OCI-LY7 (cell line): ENCODE results near the gene RIPK4. TPM values are rescaled to one million over a fixed set of nuclear protein-coding genes. Genes with fewer than 3 reads are reported as not detected.

ENCODE experiments used
- BruUV-seq: library from RNA; stranded (reverse); fragments of 400-500 nt; replicated peaks from 2 replicates; lab custom pipeline; 2021; lab: Mats Ljungman, UMichigan
- CTCF ChIA-PET: fragments of 300-600 bp; sonication (Branson Sonifier 250); formaldehyde crosslinking; loops from one replicate; lab custom pipeline; 2022; ENCODE audit warnings: antibody characterized with exemption; ENCODE audit not compliant: unreplicated experiment; lab: Charles Lee
- POLR2A ChIA-PET: fragments of 300-600 bp; sonication (Branson Sonifier 250); formaldehyde crosslinking; loops from one replicate; lab custom pipeline; 2022; ENCODE audit warnings: antibody characterized with exemption; lab: Charles Lee
- DNase-seq: peaks from one replicate; pipeline ENCODE4 v3.0.0-alpha.2; 2015; ENCODE audit warnings: low spot score
- H2AFZ ChIP-seq: fragments of 200-600 bp; sonication (generic), shearing (Covaris generic); 2 replicates; pipeline ENCODE4 v1.6.1; 2014; ENCODE audit warnings: mild to moderate bottlenecking, antibody characterized with exemption, low read length, moderate library complexity
- H3K27ac ChIP-seq: fragments of 200-600 bp; sonication (generic); 2 replicates; pipeline ENCODE4 v1.5.1; 2014; ENCODE audit warnings: mixed run types, low read depth, mild to moderate bottlenecking, moderate library complexity, low read length, inconsistent platforms; ENCODE audit not compliant: poor library complexity, severe bottlenecking
- H3K36me3 ChIP-seq: fragments of 200-600 bp; sonication (generic); 2 replicates; pipeline ENCODE4 v1.6.1; 2014; ENCODE audit warnings: mild to moderate bottlenecking, antibody characterized with exemption, low read length, moderate library complexity, mixed read lengths; ENCODE audit not compliant: insufficient read depth
- H3K4me1 ChIP-seq: fragments of 200-600 bp; sonication (generic); 2 replicates; pipeline ENCODE4 v1.5.1; 2014; ENCODE audit warnings: mild to moderate bottlenecking, low read length; ENCODE audit not compliant: insufficient read depth, poor library complexity, severe bottlenecking
- H3K4me2 ChIP-seq: fragments of 200-600 bp; sonication (generic); 2 replicates; pipeline ENCODE4 v1.6.1; 2014; ENCODE audit warnings: mild to moderate bottlenecking, low read length
- H3K4me3 ChIP-seq: fragments of 200-600 bp; sonication (generic); 2 replicates; pipeline ENCODE4 v1.5.1; 2014; ENCODE audit warnings: mild to moderate bottlenecking, low read depth, low read length; ENCODE audit not compliant: poor library complexity, severe bottlenecking
- H3K79me2 ChIP-seq: fragments of 200-600 bp; sonication (generic); 2 replicates; pipeline ENCODE4 v1.6.1; 2016; ENCODE audit warnings: low read depth, mild to moderate bottlenecking, low read length, moderate library complexity, mixed read lengths; ENCODE audit not compliant: insufficient read depth
- H3K9me2 ChIP-seq: fragments of 200-600 bp; sonication (generic); 2 replicates; pipeline ENCODE4 v1.6.1; 2016; ENCODE audit warnings: mild to moderate bottlenecking, low read length, mixed read lengths; ENCODE audit not compliant: insufficient read depth
- H3K9me3 ChIP-seq: fragments of 200-600 bp; sonication (generic); 2 replicates; pipeline ENCODE4 v1.6.1; 2014; ENCODE audit warnings: mild to moderate bottlenecking, mixed run types, low read length, mixed read lengths
- H4K20me1 ChIP-seq: fragments of 200-600 bp; sonication (generic); 2 replicates; pipeline ENCODE4 v1.6.1; 2014; ENCODE audit warnings: mild to moderate bottlenecking, antibody characterized with exemption, low read length, moderate library complexity, mixed read lengths; ENCODE audit not compliant: insufficient read depth
- CTCF ChIP-seq: fragments of 200-600 bp; sonication (generic); conservative IDR thresholded peaks from 2 replicates; pipeline ENCODE4 v1.5.1; 2014; ENCODE audit warnings: mild to moderate bottlenecking, antibody characterized with exemption, low read length, moderate library complexity, mixed read lengths
- EZH2phosphoT487 ChIP-seq: fragments of 200-600 bp; sonication (generic); IDR thresholded peaks from 2 replicates; pipeline ENCODE4 v1.6.1; 2018; ENCODE audit warnings: low read depth, borderline replicate concordance, mild to moderate bottlenecking, mixed run types, antibody characterized with exemption, low read length, moderate library complexity, mixed read lengths
- intact Hi-C: fragments of 100-400 bp; cut with micrococcal nuclease; formaldehyde crosslinking; loops from one replicate; pipeline ENCODE4 v1.10.0; 2022; ENCODE audit not compliant: unreplicated experiment
- total RNA-seq, 2 experiments: library from RNA; depleted of rRNA in 1 of 2; stranded (reverse); fragments of >200 nt in 1 of 2; shearing (Covaris generic) in 1 of 2; gene quantifications; 2 replicates each; pipeline ENCODE4 v1.2.3, GENCODE V29; 2014 to 2022

Gene RIPK4
- total RNA-seq, 2 experiments from 2014 or later: 0.08 to 0.19 TPM

- H3K36me3 ChIP-seq: no peaks in the 10 kb centered on the region
- no peak overlapping the region for H3K27ac ChIP-seq
- H3K4me1 ChIP-seq: no peaks in the 10 kb centered on the region
- intact Hi-C loops: no loop called here
- TF ChIP-seq CTCF (no peak), EZH2phosphoT487 (no peak)
- no peaks in the 10 kb centered on the region for H3K9me2 ChIP-seq
- no peak overlapping the region for H3K4me2 ChIP-seq
- no peak overlapping the region for H2AFZ ChIP-seq
- no peaks in the 10 kb centered on the region for H3K9me3 ChIP-seq
- H4K20me1 ChIP-seq: no peaks in the 10 kb centered on the region
- H3K79me2 ChIP-seq: no peaks in the 10 kb centered on the region
- H3K4me3 ChIP-seq: no peak overlapping the region
- no TSS peak for BruUV-seq
- ChIA-PET CTCF (no interaction called here), POLR2A (no interaction called here)
- DNase-seq: no peak
These were observed 60.2 kb downstream of the RIPK4 start for GRCh38 chr21:41706678-41707077.

GRCh38 chr21:41706263-41706639 is 60.6 kb downstream of the RIPK4 start:
- intact Hi-C loops: no loop called here
- BruUV-seq: no TSS peak

More at GRCh38 chr21:41706263-41706639, 60.6 kb downstream of the RIPK4 start:
- TF ChIP-seq EZH2phosphoT487: no peak
- no peak for TF ChIP-seq CTCF
- H3K4me1 ChIP-seq: no peaks in the 10 kb centered on the region
- no peaks in the 10 kb centered on the region for H4K20me1 ChIP-seq
- H3K9me3 ChIP-seq: no peaks in the 10 kb centered on the region
- ChIA-PET POLR2A (no interaction called here), CTCF (no interaction called here)
- no peaks in the 10 kb centered on the region for H3K36me3 ChIP-seq
- H3K4me2 ChIP-seq: no peak overlapping the region
- H3K4me3 ChIP-seq: no peak overlapping the region
- no peak overlapping the region for H3K27ac ChIP-seq
- H2AFZ ChIP-seq: no peak overlapping the region
- H3K9me2 ChIP-seq: no peaks in the 10 kb centered on the region
- DNase-seq: no peak
- H3K79me2 ChIP-seq: no peaks in the 10 kb centered on the region
